MM.1S (cell line): ENCODE results near the gene TNFRSF8.

Source experiments
- CTCF ChIP-seq: fragments of 300-600 bp; sonication (generic); IDR thresholded peaks from 2 replicates; pipeline ENCODE4 v1.5.1; 2016; ENCODE audit warnings: antibody characterized with exemption, low read length, mixed read lengths
- EZH2 ChIP-seq: fragments of 300-600 bp; sonication (generic); optimal IDR thresholded peaks from 2 replicates; pipeline ENCODE3; 2017; ENCODE audit warnings: low read depth, mild to moderate bottlenecking, antibody characterized with exemption, low read length, mixed read lengths

- TF ChIP-seq EZH2, result no peak
- TF ChIP-seq CTCF, result no peak
Observed at GRCh38 chr1:12073796-12074195, 10.7 kb downstream of the TNFRSF8 start.
